IMR-90 (cell line): ENCODE results near the gene CDK5R1. TPM values are rescaled to one million over a fixed set of nuclear protein-coding genes. Genes with fewer than 3 reads are reported as not detected.

Source experiments
- ATAC-seq: fragments of 200-7000 bp; cut with Tn5 transposase; 2 replicates; pipeline ENCODE4 v1.9.1; 2020; ENCODE audit warnings: low read depth, mild to moderate bottlenecking, moderate library complexity
- BruUV-seq: library from RNA; stranded (reverse); fragments of 400-500 nt; replicated peaks from 2 replicates; lab custom pipeline; 2021; lab: Mats Ljungman, UMichigan
- CTCF ChIA-PET: fragments of 300-600 bp; formaldehyde crosslinking; extraction: SDS; loops from one replicate; lab custom pipeline; 2021; ENCODE audit warnings: antibody characterized with exemption; lab: Yijun Ruan, JAX
- POLR2A ChIA-PET: fragments of 300-600 bp; sonication (Branson Sonifier 250); formaldehyde crosslinking; loops from one replicate; lab custom pipeline; 2022; ENCODE audit warnings: antibody characterized with exemption; ENCODE audit not compliant: unreplicated experiment; lab: Charles Lee
- DNase-seq: peaks from one replicate; pipeline ENCODE4 v3.0.0; 2013
- H2AFZ ChIP-seq: replicated peaks from 2 replicates; pipeline ENCODE3; 2013; ENCODE audit warnings: low read length, mild to moderate bottlenecking; ENCODE audit not compliant: poor library complexity
- H2AK5ac ChIP-seq: 2 replicates; pipeline ENCODE4 v1.6.1; 2013; ENCODE audit warnings: low read depth, low read length, inconsistent platforms
- H2AK9ac ChIP-seq: replicated peaks from 2 replicates; pipeline ENCODE3; 2013; ENCODE audit warnings: mild to moderate bottlenecking, low read depth, low read length, moderate library complexity; ENCODE audit not compliant: poor library complexity
- H2BK120ac ChIP-seq: 2 replicates; pipeline ENCODE4 v1.6.1; 2013; ENCODE audit warnings: low read depth, low read length, inconsistent platforms
- H2BK15ac ChIP-seq: 3 replicates; pipeline ENCODE4 v1.6.1; 2013; ENCODE audit warnings: low read depth, low read length, inconsistent platforms
- H2BK20ac ChIP-seq: 2 replicates; pipeline ENCODE4 v1.6.1; 2013; ENCODE audit warnings: low read depth, mild to moderate bottlenecking, inconsistent platforms, low read length, moderate library complexity
- H2BK5ac ChIP-seq: 2 replicates; pipeline ENCODE4 v1.6.1; 2013; ENCODE audit warnings: mild to moderate bottlenecking, low read depth, low read length, inconsistent platforms; ENCODE audit not compliant: poor library complexity, severe bottlenecking
- H3K14ac ChIP-seq: replicated peaks from 2 replicates; pipeline ENCODE4 v1.6.1; 2013; ENCODE audit warnings: low read depth, low read length, inconsistent platforms
- H3K18ac ChIP-seq: 2 replicates; pipeline ENCODE4 v1.6.1; 2013; ENCODE audit warnings: low read depth, low read length, control low read depth
- H3K23ac ChIP-seq: 2 replicates; pipeline ENCODE4 v1.6.1; 2013; ENCODE audit warnings: low read depth, low read length, inconsistent platforms
- H3K27ac ChIP-seq: 2 replicates; pipeline ENCODE4 v1.5.1; 2013; ENCODE audit warnings: mild to moderate bottlenecking, control low read depth, low read length; ENCODE audit not compliant: insufficient read depth
- H3K27me3 ChIP-seq: 2 replicates; pipeline ENCODE4 v1.6.1; 2013; ENCODE audit warnings: low read length; ENCODE audit not compliant: control insufficient read depth, insufficient read depth
- H3K36me3 ChIP-seq: 2 replicates; pipeline ENCODE4 v1.6.1; 2013; ENCODE audit warnings: low read length, mixed read lengths; ENCODE audit not compliant: control insufficient read depth, insufficient read depth
- H3K4ac ChIP-seq: 2 replicates; pipeline ENCODE4 v1.6.1; 2013; ENCODE audit warnings: low read depth, low read length, inconsistent platforms
- H3K4me1 ChIP-seq: 2 replicates; pipeline ENCODE4 v1.6.1; 2013; ENCODE audit warnings: low read length, mixed read lengths; ENCODE audit not compliant: control insufficient read depth, insufficient read depth
- H3K4me2 ChIP-seq: 2 replicates; pipeline ENCODE4 v1.6.1; 2013; ENCODE audit warnings: low read depth, mild to moderate bottlenecking, control low read depth, low read length, moderate library complexity
- H3K4me3 ChIP-seq: 2 replicates; pipeline ENCODE4 v1.5.1; 2013; ENCODE audit warnings: low read depth, mild to moderate bottlenecking, control low read depth, low read length, moderate library complexity; ENCODE audit not compliant: insufficient read depth
- H3K56ac ChIP-seq: 2 replicates; pipeline ENCODE4 v1.6.1; 2013; ENCODE audit warnings: low read length, inconsistent platforms; ENCODE audit not compliant: insufficient read depth; ENCODE audit errors: extremely low read depth
- H3K79me1 ChIP-seq, 2 experiments: 2 replicates each; pipeline ENCODE4 v1.6.1; 2013; ENCODE audit warnings: low read length in 2 of 2, inconsistent platforms in 1 of 2, low read depth in 1 of 2
- H3K9ac ChIP-seq: 2 replicates; pipeline ENCODE4 v1.6.1; 2013; ENCODE audit warnings: low read depth, low read length, control low read depth
- H3K9me1 ChIP-seq: 2 replicates; pipeline ENCODE4 v1.6.1; 2013; ENCODE audit warnings: low read length, inconsistent platforms; ENCODE audit not compliant: insufficient read depth
- H3K9me3 ChIP-seq: 2 replicates; pipeline ENCODE4 v1.6.1; 2013; ENCODE audit warnings: low read length; ENCODE audit not compliant: control insufficient read depth, insufficient read depth
- H4K20me1 ChIP-seq: 2 replicates; pipeline ENCODE4 v1.6.1; 2013; ENCODE audit warnings: low read length, inconsistent platforms; ENCODE audit not compliant: insufficient read depth
- H4K5ac ChIP-seq: 2 replicates; pipeline ENCODE4 v1.6.1; 2013; ENCODE audit warnings: mild to moderate bottlenecking, low read depth, low read length, control low read depth
- H4K8ac ChIP-seq, 2 experiments: 2 replicates each; pipeline ENCODE4 v1.6.1; 2013; ENCODE audit warnings: low read depth in 2 of 2, low read length in 2 of 2, control low read depth in 1 of 2, inconsistent platforms in 1 of 2
- H4K91ac ChIP-seq: 2 replicates; pipeline ENCODE4 v1.6.1; 2013; ENCODE audit warnings: low read depth, low read length, inconsistent platforms; ENCODE audit not compliant: insufficient read depth
- CEBPB ChIP-seq: IDR thresholded peaks from 2 replicates; pipeline ENCODE4 v1.6.1; 2012; ENCODE audit warnings: low read depth, low read length, improper control_type of control experiment
- MXI1 ChIP-seq: IDR thresholded peaks from 2 replicates; pipeline ENCODE4 v1.6.1; 2012; ENCODE audit warnings: low read depth, mild to moderate bottlenecking, low read length, moderate library complexity, borderline replicate concordance
- WGBS, 2 experiments: methylation state at CpG; one replicate each; pipeline versions ENCODE4 v1.1.5 to v1.1.7; 2013; ENCODE audit warnings: missing lambda C conversion rate in 2 of 2; ENCODE audit not compliant: insufficient read length in 1 of 2; ENCODE audit errors: extremely low coverage in 2 of 2; 5-methylcytosine and 5-hydroxymethylcytosine counted together
- dilution Hi-C: fragments of 300-500 bp; cut with HindIII; formaldehyde crosslinking; loops from one replicate; pipeline ENCODE4 v1.14.3; 2018; ENCODE audit warnings: low sequenced_read_pairs; ENCODE audit not compliant: unreplicated experiment
- in situ Hi-C: fragments of 300-500 bp; cut with MboI; formaldehyde crosslinking; loops from 3 replicates; pipeline ENCODE4 v1.14.3; 2019; ENCODE audit warnings: low sequenced_read_pairs, inconsistent platforms, mixed read lengths
- intact Hi-C: fragments of 100-400 bp; cut with micrococcal nuclease; formaldehyde crosslinking; loops from 2 replicates; pipeline ENCODE4 v1.10.0; 2022
- polyA plus RNA-seq, 3 experiments: library from polyadenylated mRNA; depleted of rRNA; stranded (reverse); fragments of >200 nt; gene quantifications; 2 replicates each; pipeline ENCODE4 v1.2.3, GENCODE V29; 2012; ENCODE audit warnings: low replicate concordance in 1 of 3
- total RNA-seq: library from RNA; depleted of rRNA; stranded (reverse); fragments of >200 nt; gene quantifications from 2 replicates; pipeline ENCODE4 v1.2.3, GENCODE V29; 2012

Gene CDK5R1
- total and polyA plus RNA-seq, 2 of the 4 experiments (the other 2 are of a cell fraction) = 0.36 to 0.74 TPM

DNA sequence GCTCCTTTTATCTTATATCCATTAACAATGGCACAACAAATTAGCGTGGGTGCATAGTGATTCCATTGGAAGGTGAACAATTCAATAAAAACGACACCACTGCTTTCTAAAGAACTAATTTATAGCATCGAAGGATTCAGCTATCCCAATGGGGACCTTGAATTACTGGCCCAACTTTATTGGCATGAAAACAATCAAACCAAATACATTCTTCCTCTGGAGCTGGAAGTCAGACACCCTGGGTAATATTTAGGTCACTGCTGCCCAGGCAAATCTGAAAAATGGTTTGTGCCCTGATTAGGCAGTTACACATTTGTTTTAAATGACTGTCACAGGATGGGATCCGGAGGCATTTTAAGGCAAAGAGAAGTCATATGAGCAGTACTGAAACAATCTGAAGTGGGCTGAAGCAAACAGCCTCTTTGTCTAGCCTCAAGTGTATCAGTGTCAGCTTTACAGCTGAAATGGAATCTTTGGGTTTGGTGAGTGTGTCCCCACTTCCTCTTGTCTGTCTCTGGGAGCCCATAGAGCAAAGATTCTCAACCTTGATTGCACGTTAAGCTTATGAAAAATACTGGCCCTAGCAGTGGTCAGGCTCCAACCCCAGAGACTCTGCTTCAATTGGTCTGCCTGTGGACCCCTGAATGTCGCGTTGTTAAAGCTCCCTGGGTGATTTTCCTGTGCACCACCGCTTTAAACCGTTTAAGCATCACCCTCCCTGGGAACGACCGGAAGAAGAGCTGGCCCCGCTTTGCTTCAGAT lies 30.3 kb downstream of the CDK5R1 start:
- Histone ChIP-seq H3K23ac (no peak overlapping the region), H3K36me3 (no peaks in the 10 kb centered on the region), H2AK9ac (no peak overlapping the region), H4K91ac (no peak overlapping the region), H3K18ac (no peak overlapping the region), H3K9ac (no peak overlapping the region), H2BK15ac (no peak overlapping the region), H3K56ac (no peak overlapping the region), H3K27ac (no peak overlapping the region), H2BK5ac (no peak overlapping the region), H2AFZ (no peak overlapping the region), H2BK20ac (no peak overlapping the region), H4K20me1 (no peaks in the 10 kb centered on the region), H3K4me2 (no peak overlapping the region), H3K9me1 (peaks cover 2% of the 10 kb centered on the region; the same call in 1 of the 2 replicates), H3K79me1 (no peaks in the 10 kb centered on the region), H4K5ac (no peak overlapping the region), H4K8ac (no peak overlapping the region), H3K4me3 (no peak overlapping the region), H3K4me1 (no peaks in the 10 kb centered on the region; the same call in 1 of the 2 replicates), H3K9me3 (no peaks in the 10 kb centered on the region), H3K14ac (no peak overlapping the region), H2AK5ac (no peak overlapping the region), H3K27me3 (peaks cover 27% of the 10 kb centered on the region), H3K4ac (no peak overlapping the region), H2BK120ac (no peak overlapping the region)
- ATAC-seq = no peak
- BruUV-seq = no TSS peak
- ChIA-PET POLR2A (no interaction called here), CTCF (no interaction called here)
- in situ Hi-C loops = no loop called here
- intact Hi-C loops = no loop called here
- WGBS, 2 experiments = 60% methylated on average over 2 of the region's 12 CpGs; no CpG with 5 or more reads in 1 of the 2 experiments
- DNase-seq = no peak
- dilution Hi-C loops = no loop called here
- TF ChIP-seq MXI1 = no peak
- no peak for TF ChIP-seq CEBPB
